Measurements from ENCODE around the gene RAB25.
"Not testable (repeated sequence)": the region's sequence is repeated elsewhere in the genome, so short reads cannot be mapped to it uniquely, and the experiment has no call there.

The RAB25 gene

DNA sequence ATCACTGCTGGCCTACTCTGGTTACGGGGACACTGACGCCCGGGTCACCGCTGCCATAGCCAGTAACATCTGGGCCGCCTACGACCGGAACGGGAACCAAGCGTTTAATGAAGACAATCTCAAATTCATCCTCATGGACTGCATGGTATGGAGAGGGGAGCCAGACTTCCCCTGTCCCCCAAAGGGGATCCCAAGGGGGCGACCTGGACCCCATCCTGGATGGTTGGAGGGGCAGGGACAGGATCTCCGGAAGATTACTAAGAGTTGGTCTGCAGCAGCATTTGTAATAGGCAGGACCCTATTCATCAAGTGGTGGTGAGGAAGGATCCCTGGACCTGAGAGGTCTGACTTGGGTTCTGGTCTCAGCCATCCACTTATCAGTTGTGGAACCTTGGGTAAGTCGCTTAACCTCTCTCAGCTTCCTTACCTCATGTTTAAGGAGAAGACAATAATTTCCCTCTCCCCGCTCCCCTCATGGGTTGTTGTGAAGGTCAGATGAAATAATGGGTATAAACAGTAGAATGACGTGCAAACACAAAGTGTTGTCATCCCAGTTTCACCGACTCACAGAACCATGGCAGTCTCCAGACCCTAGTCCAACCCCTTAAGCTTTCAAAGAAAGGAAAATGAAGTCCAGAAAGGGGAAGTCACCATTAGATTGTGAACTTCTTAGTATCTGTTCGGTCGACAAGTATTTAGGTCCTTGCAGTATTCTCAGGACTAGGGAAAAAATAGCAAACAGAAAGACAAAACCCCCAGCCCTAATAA lies 5.5 kb upstream of the RAB25 start:
- no peak for DNase-seq

DNA sequence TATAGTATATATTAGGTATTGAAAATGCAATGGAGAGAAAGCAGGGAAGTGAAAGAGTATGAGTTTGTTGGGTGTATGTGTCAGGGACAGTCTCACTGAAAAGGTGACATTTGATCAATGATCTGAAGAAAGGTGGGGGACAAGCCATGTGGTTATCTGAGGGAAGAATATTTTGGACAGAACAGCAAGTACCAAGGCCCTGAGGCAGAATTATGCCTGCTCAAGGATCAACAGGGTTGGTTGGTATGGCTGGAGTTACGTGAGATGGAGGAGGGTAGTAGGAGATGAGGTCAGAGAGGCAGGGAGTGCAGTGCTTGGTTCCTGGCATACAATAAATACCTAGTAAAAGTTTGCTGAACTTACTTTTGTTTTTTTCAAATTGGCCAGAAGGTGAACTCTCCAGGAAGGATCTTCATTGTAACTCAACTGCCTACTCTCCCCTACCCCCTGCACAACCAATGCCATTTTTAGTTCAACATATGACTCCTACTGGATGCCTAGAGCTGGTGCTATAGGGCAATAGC lies 4.6 kb upstream of the RAB25 start:
- DNase-seq, result no peak

DNA sequence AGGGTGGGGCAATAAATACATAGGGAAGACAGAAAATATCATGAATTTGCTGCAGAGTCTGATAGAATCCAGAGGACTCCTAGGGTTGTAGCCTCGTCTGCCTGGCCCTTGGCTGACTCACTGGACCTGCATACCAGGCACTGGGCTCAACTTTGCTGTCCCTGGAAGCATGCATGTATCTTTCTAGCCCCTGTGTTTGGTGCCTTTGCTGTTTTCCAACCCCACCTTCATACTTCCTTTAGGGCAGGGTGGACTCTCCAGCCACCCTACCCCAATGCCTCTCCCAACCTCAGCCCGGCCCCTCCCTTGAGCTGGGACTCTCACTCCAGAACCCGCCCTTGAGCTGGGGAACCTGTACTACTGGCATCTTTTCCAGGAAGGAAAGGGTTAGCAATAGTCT lies 1.2 kb downstream of the RAB25 start:
- DNase-seq, result no peak

DNA sequence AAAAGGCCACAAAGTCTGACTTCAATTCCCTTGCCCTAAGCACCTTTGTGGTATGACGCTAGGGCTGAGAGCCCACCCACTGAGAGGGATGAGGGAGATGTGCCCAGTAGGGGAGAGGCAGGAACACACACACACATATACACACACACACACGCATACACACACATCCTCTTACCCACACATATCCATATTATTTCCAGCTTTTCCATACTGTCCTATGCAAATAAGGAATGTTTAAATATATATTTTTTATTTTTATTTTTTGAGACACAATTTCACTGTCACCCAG lies 3.0 kb downstream of the RAB25 start:
- DNase-seq, result no peak

DNA sequence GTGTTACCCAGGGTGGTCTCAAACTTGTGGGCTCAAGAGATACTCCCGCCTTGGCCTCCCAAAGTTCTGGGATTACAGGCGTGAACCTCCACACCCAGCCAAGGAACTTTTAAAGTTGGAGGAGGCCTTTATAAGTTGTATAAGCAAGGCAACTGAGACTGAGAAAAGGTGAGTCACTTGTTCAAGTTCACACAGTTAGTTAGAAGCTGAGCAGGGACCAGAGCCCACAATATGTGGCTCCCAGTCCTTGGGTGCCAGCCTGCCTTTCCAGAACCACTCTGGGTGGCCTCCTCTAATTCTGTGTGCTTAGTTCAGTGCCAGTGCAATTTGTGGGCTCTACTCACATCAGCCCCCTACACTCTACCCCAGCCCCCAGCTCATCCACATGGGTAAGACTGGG lies 3.7 kb downstream of the RAB25 start:
- DNase-seq, result no peak

DNA sequence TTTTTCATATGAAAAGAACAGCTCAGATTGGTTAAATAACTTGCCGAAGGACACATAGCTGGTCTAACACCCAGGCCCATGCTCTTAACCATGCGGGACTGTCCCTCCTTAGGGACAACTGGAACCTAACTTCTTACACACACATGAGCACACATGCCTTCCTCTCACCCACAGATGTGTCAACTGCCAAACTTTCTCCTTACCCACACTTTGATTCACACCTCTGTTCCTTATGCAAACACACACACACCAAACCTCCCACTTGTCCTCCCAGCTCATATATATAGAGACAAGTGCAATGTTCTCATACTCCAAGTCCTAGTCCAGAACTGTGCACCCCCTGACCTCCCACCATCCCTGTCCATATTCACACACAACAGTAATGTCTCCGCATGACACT lies 4.3 kb downstream of the RAB25 start:
- no peak for DNase-seq

DNA sequence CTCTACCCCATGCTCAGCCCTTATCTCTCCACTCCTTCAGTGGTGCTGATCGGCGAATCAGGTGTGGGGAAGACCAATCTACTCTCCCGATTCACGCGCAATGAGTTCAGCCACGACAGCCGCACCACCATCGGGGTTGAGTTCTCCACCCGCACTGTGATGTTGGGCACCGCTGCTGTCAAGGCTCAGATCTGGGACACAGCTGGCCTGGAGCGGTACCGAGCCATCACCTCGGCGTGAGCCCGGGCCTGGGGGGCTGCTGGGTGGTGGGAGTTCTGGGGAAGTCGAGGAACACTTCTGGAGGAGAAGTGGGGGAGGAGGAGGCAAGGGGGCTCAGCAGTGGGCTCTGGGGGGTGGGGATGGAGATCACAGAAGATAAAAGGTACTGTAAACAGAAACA lies 4.9 kb downstream of the RAB25 start:
- no peak for DNase-seq

DNA sequence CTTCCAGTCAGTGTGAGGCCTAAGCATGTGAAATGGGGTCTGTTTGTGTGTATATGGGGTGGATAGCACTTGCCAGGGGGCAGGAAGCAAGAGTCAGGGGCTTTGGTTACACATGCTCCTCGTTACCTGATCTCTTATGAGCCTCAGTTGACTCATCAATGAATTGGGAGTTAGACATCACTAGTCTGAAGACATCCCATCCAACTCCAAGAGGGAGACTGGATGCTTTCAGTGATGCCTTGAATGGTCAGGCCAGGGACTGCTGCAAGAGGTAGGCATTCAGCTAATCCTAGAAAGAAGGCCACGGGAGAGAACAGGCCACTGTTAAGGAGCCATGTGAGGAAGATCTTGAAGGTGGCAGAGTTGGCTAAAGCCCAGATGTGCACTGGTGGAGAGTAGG lies 6.3 kb downstream of the RAB25 start:
- no peak for DNase-seq

DNA sequence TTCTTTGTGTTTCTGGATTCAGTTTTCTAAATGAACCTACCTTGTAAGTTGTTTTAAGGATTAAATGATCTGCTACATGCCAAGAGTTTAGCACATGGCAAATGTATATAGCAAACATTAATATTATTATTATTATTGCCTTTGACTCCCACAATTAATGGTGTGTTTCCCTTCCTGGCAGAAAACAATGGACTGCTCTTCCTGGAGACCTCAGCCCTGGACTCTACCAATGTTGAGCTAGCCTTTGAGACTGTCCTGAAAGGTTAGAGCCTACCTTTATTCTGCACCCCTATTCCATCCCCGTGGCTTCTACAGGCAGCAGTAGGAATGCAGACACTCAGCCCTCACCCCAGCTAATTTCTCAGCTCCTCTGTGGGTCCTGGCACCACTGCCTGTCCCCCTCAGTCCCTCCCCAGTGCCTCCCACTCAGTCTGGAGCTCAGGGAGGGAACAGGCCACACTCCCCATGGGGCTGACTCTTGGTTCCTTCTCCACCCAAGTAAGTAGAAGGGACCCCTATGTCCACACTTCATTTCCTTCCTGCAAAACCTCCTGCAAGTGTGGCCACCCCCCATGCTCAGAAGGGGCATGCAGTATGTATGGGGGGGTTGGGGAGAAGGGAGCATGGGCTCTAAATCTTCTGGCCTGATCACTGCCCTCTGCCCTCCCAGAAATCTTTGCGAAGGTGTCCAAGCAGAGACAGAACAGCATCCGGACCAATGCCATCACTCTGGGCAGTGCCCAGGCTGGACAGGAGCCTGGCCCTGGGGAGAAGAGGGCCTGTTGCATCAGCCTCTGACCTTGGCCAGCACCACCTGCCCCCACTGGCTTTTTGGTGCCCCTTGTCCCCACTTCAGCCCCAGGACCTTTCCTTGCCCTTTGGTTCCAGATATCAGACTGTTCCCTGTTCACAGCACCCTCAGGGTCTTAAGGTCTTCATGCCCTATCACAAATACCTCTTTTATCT lies 8.8 kb downstream of the RAB25 start:
- no peak for DNase-seq

DNA sequence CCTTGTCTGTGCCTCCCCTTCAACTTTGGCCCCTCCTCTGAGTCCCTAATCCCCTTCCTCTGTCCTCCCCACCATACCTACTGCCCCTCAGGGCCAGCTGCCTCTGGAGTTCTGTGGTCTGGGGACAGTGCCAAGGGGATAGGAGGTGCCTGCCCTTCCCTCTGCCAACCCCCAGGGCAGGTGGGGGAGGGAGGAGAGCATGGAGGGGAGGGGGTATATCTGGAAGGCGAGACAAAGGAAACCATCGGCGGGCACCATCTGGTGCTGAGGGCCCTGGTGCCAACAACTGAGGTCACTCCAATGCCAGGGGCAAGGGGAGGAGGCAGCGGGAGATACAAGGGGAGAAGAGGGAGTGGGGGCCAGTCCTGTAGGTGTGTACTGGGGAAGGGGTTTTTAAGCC lies 9.6 kb downstream of the RAB25 start:
- no peak for DNase-seq

DNA sequence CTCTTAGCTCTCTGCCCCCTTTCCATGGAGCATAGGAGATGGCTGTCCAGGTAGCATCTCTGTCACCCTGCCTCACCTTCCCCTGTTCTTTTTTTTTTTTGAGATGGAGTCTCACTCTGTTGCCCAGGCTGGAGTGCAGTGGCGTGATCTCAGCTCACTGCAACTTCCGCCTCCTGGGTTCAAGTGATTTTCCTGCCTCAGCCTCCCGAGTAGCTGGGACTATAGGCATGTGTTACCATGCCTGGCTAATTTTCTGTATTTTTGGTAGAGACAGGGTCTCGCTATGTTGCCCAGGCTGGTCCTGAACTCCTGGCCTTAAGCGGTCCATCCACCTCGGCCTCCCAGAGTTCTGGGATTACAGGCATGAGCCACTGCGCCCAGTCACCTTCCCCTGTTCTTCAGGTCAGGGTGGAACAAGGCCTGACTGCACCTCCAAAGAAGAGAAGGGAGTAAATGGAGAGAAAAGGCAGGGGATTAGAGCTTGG lies 10.4 kb downstream of the RAB25 start:
- DNase-seq, result not testable (repeated sequence)

DNA sequence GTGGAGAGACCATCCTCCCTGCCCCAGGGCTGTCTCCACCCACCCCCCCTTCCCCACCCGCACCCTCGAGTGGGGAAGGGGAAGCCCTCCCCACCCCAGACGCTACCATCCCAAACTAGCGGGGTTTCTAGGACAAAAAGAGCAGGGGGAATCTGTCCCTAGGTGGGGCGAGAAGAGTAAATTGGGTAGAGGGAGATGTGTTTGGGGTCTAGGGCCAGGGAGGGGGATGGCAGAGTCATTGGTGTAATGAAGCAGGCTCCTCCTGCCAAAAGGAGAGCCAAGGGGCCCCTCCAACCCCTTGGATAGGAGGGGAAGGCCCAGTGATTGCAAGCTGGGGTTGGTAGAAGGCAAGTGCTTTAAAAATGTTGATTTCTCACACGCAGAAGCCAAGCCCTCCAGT lies 11.3 kb downstream of the RAB25 start:
- DNase-seq, result no peak

DNA sequence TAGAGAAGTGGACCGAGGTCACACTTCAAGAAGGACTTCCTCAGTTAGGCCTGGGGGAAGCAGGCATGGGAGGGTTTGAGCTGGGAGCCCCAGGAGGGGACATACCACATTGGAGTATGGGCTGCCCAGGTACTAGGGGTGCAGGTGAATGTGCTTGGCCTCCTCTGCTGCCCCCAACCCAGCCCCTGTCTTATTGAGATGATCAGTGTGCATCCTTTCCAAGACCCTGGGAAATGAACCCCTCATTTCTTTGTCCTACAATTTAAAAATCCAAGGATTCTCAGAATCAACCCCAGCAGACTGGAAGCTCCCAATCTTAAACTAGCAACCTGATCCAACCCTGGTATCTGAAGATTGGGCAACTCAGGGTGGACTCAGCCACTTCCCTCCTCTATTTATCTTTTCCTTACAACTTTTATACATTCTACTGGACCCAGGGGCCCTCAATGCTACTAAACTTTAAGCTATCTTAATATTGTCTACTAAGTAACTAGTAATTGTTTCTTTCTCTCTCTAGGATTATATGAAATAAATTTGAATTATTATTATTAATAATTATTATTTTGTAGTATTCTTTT lies 12.2 kb downstream of the RAB25 start:
- DNase-seq, result no peak

DNA sequence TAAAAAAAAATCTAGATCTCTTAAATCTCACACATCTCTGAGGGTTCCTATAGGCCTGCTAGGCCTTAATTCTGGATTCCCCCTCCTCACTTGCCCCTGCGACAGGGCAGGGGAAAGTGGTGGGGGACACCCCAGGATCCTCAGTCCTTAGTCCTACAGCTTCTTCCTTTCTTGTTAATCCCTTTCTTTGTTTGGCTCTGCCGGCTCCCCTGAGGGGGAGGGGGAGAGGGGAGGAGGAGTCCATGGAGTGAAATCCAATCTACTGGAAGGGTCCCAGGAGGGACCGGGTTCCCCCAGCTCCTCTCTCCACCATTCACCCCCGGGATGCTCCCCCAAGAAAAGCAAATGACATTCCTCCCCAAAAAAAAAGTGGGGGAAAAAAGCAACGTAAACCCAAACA lies 12.8 kb downstream of the RAB25 start:
- no peak for DNase-seq

DNA sequence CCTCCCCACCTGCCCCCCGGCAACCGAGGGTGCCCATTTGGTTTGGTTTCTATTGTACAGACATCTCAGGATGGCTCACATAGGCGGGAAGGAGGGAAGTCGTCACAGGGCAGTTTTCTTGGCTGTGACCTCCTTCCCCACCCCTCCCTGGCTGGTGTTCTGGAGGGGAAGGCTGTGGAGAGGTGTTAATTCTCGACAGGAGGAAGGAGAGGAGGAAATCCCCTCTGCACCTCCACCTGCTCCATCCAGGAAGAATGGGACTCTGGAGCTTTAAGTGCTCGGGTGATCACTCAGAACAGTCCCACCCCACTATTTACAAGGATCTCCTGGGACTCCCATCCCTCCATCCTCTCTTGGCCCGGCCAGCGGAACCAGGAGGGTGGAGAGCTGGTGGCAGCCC lies 13.7 kb downstream of the RAB25 start:
- DNase-seq, result no peak

DNA sequence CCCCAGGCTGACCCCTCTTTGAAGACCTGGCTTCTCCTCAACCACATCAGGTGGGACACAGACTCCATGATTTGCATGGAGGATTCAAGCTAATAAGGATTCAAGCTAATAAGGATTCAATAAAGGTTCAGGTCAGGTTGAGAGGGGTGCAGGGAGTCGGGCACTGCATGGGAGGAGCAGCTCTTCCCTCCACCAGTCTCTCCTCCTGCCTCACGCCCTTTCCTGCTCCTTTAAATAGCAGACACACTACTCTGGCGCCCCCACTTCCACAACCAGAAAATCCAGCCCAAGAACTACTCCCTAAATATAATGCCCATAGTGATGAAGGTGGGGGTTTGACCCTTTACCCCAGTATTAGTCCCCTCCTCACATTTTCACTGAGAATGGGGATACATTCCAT lies 14.2 kb downstream of the RAB25 start:
- no peak for DNase-seq

DNA sequence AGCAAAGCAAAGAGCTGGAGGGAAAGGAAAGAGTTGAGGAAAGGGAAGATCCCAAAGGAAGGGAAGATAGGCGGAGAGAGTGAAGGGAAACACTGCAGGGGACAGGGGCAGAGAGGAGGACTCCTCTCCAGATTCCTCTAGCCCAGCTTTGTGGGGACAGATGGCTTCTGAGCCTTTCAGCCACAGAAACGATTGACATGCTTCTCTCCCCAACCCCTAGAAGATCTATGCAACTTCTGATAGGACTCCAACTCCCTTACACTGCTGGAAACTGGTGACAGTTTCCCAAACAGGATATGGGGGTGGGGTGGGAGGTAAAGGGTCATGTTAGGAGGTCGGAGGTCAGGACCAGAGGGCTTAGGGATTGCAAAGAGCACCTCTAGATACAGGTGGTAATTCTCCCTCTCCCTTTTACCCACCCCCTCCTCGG lies 14.8 kb downstream of the RAB25 start:
- DNase-seq, result no peak

DNA sequence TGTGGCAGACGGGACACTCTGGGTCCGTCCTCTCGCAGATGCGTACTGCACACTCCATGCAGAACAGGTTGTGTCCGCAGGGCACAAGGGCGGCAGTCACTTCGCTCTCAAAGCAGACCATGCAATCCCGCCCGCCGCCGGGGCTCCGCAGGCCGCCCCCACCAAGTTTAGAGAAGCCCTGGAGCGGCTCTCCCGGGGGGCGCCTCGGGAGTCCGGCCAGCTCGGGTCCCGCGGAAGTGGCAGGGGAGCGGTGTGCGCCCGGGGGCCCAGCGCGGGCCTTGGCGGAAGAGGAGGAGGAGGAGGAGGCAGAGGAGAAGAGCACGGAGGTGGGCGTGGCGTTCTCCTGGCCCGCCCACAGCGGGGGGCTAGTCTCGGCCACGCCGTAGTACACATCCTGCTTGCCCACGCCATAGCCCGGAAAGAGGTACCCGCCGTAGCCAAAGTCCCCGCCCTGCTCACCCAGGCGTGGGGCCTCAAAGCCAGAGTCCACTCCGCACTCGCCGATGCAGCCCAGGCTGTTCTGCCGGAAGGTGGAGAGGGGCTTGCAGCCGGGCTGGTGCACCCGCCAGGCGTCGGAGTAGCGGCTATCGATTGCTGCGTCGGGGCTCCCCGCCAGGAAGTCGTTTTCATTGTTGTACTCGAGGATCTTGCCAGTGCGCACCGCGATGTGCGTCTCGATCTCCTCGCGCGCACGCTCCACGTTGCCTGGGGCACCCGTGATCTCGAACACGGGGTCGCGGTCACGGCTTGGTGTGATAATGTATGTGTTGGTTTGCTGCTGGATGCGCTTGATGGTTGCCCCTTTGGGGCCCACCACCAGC lies 15.9 kb downstream of the RAB25 start:
- DNase-seq, result peak in 1 of 2 donors; percentile 35

DNA sequence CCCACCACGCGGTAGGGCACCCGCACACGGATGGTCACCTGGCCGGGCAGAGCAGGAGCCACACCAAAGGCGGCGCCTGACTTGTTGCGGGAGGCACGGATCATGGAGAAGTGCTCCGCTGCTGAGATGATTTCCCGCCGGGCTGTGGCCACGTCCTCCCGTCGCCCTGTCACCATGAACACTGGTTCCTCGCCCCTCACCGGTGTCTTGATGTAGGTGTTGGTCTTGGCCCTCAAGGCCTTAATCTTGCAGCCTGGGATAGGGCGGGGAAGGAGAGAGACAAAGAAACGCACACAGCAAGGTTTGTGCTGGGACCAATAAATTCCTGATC lies 16.4 kb downstream of the RAB25 start:
- no peak for DNase-seq

DNA sequence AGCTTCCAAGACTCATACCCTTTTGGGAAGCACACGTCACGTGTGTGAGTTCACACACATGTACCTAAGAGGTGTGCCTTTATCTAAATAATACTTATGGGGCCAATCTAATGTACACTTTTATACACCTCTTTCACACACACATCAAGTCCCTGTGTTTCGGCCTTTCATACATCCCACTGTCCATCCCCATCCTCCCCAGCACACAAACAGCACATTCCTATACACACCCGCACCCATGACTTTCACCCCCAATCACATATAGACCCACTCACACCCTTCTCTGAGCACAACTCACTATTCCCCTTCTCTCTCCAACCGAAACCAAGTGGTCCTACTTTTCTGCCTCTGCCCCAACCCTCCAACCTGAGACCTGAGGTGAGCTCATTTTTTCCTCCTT lies 17.8 kb downstream of the RAB25 start:
- DNase-seq, result no peak

DNA sequence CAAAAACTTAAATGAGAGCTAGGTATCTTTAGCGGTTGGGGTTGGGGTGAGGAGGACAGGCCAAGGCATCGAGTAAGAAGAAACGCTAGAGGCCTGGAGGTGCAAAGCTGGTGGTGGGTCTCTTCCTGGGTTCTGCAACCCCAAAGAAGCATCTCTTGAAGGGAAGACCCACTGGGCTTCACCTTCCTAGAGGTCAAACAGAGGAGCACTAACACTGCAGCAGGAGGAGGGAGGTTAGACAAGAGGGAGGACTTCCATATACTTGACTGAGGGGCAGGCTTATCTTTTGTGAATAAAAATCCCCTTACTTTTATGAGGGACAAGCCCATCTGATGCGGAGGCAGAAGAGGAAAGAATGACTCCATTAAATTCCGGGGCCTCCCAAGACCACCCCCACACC lies 18.8 kb downstream of the RAB25 start:
- DNase-seq, result no peak

DNA sequence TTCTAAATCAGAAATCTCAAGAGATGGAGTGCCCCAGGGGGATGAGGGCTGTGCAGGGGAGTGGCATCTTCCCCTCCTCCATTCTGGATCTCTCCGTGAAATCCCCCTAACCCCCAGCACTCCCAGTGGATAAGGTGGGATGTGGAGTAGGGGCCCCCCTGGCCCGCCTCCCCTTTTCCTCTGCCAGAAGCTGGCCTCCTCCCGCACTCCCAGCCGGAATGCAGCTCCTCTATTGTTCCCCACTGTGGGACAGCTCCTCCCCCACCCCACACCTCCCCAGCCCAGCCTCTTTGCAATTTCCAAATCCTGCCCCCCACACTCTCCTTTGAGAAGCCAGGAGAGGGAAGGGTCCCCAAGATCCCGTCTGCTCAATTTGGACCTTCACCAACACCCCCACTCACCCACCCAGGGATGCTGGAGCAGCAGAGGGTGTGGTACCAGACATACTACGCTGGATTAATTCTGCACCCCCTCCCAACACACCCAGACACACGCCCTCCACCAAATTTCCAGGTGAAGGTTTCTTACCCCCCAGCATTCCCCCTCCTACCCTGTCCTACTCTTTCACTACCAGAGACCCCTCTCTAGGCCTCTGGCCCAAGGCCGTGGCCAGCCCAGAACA lies 19.4 kb downstream of the RAB25 start:
- DNase-seq, result no peak

DNA sequence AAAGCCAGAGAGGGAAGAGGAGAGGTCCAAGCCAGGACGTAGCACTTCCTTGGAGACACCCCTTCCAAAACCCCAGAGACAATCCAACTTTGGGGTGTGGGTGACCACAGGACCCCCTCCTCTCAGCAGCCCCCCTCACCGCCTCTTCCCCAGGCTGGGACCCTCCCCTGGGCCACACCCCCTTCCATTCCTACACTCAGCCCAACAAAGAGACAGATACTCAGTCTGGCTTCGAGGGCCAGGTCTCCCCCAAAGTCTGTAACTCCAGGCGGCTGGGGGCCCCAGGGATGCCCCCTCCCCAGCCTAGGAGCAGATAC lies 19.9 kb downstream of the RAB25 start:
- DNase-seq, result no peak

Measured in CD4-positive, alpha-beta T cell treated with Interferon alpha-2 for 1 hour (primary cell).